ENCODE measurements around the gene WDR11. TPM values are rescaled to one million over a fixed set of nuclear protein-coding genes. Genes with fewer than 3 reads are reported as not detected.
"Not testable (repeated sequence)": the region's sequence is repeated elsewhere in the genome, so short reads cannot be mapped to it uniquely, and the experiment has no call there.

The WDR11 gene
- total and polyA plus RNA-seq, 2 donors from 2014 or later = 20.5 to 60.8 TPM

DNA sequence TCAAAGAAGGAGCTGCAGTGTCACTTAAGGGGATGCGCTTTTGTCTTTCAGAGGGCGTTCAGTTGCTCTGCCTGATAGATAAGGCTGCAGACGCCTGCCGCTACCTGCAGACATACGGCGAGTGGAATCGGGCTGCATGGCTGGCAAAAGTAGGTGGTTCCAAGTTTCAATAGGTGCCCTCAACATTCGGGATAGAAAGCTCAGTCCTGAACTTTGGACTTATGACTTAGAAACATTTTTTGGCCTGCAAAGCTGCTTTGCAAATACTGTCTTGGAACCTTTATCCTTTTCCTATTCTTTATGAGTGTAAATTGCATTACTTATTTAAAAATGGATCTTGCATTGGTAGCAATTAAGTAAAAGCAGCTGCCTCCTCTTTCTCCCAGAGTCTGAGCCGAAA lies 54.1 kb downstream of the WDR11 start:
- intact Hi-C loops (cut with DNase I) = no loop called here
- no peak for DNase-seq
- H3K36me3 ChIP-seq (ENCODE audit: control insufficient read depth in 2 of 3, insufficient read depth in 3 of 3, low read length in 3 of 3) = peaks cover 15 to 61% (median 50%) of the 10 kb centered on the region in 3 donors
- H3K9me3 ChIP-seq (ENCODE audit: control insufficient read depth in 2 of 3, insufficient read depth in 1 of 3, low read length in 3 of 3) = peaks cover 0 to 7% (median 0%) of the 10 kb centered on the region in 3 donors
- no peaks in the 10 kb centered on the region for H3K27me3 ChIP-seq (ENCODE audit: control insufficient read depth, insufficient read depth, low read length)
- H3K4me1 ChIP-seq (ENCODE audit: control insufficient read depth in 2 of 3, insufficient read depth in 2 of 3, low read depth in 1 of 3, low read length in 3 of 3) = no peaks in the 10 kb centered on the region
- no peak overlapping the region for H3K27ac ChIP-seq (ENCODE audit: low read depth in 2 of 2, low read length in 2 of 2)
- H3K4me3 ChIP-seq (ENCODE audit: low read length in 3 of 3) = no peak overlapping the region
- no peak overlapping the region for H3K9ac ChIP-seq (ENCODE audit: low read length in 3 of 3)
- TF ChIP-seq, protein P1, sequence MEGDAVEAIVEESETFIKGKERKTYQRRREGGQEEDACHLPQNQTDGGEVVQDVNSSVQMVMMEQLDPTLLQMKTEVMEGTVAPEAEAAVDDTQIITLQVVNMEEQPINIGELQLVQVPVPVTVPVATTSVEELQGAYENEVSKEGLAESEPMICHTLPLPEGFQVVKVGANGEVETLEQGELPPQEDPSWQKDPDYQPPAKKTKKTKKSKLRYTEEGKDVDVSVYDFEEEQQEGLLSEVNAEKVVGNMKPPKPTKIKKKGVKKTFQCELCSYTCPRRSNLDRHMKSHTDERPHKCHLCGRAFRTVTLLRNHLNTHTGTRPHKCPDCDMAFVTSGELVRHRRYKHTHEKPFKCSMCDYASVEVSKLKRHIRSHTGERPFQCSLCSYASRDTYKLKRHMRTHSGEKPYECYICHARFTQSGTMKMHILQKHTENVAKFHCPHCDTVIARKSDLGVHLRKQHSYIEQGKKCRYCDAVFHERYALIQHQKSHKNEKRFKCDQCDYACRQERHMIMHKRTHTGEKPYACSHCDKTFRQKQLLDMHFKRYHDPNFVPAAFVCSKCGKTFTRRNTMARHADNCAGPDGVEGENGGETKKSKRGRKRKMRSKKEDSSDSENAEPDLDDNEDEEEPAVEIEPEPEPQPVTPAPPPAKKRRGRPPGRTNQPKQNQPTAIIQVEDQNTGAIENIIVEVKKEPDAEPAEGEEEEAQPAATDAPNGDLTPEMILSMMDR (IDR thresholded peaks at IDR 0.05; ENCODE audit: borderline replicate concordance, extremely low read depth, insufficient read depth) = no peak
- no peak for FAIRE-seq

DNA sequence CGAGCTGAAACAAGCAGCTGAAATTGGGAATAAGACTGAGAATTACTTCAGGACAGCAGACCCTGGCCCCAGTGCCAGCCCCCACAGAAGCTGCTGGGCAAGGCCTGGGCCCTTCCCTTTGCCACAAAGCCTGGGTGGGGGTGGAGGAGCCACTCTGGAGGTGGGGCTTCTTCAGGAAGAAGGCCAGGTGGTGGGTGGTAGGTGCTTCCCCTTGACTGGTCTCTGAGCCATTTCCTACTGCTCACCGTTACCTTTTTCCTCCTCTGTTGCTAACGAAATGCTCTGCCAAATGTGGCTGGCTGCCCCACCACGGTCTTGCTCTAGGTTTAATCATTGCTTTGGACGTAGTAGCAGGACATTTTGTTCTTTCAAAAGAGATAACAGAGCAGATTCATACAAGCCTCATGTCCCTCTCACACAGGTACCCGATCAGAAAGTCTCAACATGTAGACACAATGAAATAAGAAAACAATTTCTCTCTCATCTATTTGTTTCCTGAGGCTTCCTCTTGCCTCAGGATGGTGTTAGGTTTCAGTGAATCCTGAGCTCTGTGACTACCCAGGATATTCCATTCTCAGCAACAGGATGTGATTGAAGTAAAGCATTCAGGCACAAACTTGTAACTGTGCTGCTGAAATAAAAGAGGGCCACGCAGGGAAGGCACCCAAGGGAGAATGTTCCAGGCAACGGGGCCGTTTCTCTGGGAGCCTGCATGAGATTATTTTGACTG lies 66.5 kb downstream of the WDR11 start:
- no peak overlapping the region for H3K9ac ChIP-seq (ENCODE audit: low read length in 3 of 3)
- no peak for FAIRE-seq
- no peak overlapping the region for H3K27ac ChIP-seq (ENCODE audit: low read depth in 2 of 2, low read length in 2 of 2)
- no peak overlapping the region for H3K4me3 ChIP-seq (ENCODE audit: low read length in 3 of 3)
- H3K9me3 ChIP-seq (ENCODE audit: control insufficient read depth in 2 of 3, insufficient read depth in 1 of 3, low read length in 3 of 3) = no peaks in the 10 kb centered on the region
- DNase-seq = peak in 2 of 5 donors; percentile 42 to 48
- no peaks in the 10 kb centered on the region for H3K27me3 ChIP-seq (ENCODE audit: control insufficient read depth, insufficient read depth, low read length)
- no peaks in the 10 kb centered on the region for H3K4me1 ChIP-seq (ENCODE audit: control insufficient read depth in 2 of 3, insufficient read depth in 2 of 3, low read depth in 1 of 3, low read length in 3 of 3)
- TF ChIP-seq, protein P1 (IDR thresholded peaks at IDR 0.05; ENCODE audit: borderline replicate concordance, extremely low read depth, insufficient read depth) = no peak
- intact Hi-C loops (cut with DNase I) = no loop called here
- H3K36me3 ChIP-seq (ENCODE audit: control insufficient read depth in 2 of 3, insufficient read depth in 3 of 3, low read length in 3 of 3) = no peaks in the 10 kb centered on the region

DNA sequence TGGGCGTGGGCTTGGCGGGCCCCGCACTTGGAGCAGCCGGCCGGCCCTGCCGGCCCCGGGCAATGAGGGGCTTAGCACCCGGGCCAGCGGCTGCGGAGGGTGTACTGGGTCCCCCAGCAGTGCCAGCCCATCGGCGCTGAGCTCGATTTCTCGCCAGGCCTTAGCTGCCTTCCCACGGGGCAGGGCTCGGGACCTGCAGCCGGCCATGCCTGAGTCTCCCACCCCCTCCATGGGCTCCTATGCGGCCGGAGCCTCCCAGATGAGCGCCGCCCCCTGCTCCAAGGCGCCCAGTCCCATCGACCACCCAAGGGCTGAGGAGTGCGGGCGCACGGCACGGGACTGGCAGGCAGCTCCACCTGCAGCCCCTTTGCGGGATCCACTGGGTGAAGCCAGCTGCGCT lies 72.7 kb downstream of the WDR11 start:
- not testable (repeated sequence) for DNase-seq; H3K4me1 ChIP-seq (ENCODE audit: control insufficient read depth in 2 of 3, insufficient read depth in 2 of 3, low read depth in 1 of 3, low read length in 3 of 3)

DNA sequence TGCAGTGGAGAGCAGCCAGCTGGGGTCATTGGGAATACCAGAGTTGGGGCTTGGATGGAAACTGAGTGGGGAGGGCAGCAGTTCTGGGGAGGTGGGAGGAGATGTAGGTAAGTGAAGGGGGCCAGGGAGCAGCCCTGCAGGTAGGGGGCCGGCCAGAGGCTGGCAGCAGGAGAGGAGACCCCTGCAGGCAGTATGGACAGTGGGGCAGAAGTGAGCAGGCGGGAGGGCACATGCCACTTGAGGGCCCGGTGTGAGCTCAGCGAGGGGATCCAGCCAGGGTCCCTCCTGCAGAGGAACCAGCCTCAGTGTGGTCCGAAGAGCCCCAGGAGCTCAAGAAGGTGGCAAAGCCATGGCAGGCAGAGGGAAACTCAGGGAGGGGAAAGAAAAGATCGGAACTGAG lies 75.4 kb downstream of the WDR11 start:
- DNase-seq (no peak), FAIRE-seq (no peak)
- TF ChIP-seq, protein P1 (IDR thresholded peaks at IDR 0.05; ENCODE audit: borderline replicate concordance, extremely low read depth, insufficient read depth) = no peak
- Histone ChIP-seq H3K36me3 (ENCODE audit: control insufficient read depth in 2 of 3, insufficient read depth in 3 of 3, low read length in 3 of 3) (no peaks in the 10 kb centered on the region), H3K4me3 (ENCODE audit: low read length in 3 of 3) (no peak overlapping the region), H3K4me1 (ENCODE audit: control insufficient read depth in 2 of 3, insufficient read depth in 2 of 3, low read depth in 1 of 3, low read length in 3 of 3) (no peaks in the 10 kb centered on the region), H3K9me3 (ENCODE audit: control insufficient read depth in 2 of 3, insufficient read depth in 1 of 3, low read length in 3 of 3) (no peaks in the 10 kb centered on the region), H3K27ac (ENCODE audit: low read depth in 2 of 2, low read length in 2 of 2) (no peak overlapping the region), H3K9ac (ENCODE audit: low read length in 3 of 3) (no peak overlapping the region), H3K27me3 (ENCODE audit: control insufficient read depth, insufficient read depth, low read length) (no peaks in the 10 kb centered on the region)
- intact Hi-C loops (cut with DNase I) = no loop called here

More for the DNA sequence above, 72.7 kb downstream of the WDR11 start:
- FAIRE-seq; H3K9me3 ChIP-seq (ENCODE audit: control insufficient read depth in 2 of 3, insufficient read depth in 1 of 3, low read length in 3 of 3); H3K27ac ChIP-seq (ENCODE audit: low read depth in 2 of 2, low read length in 2 of 2); H3K27me3 ChIP-seq (ENCODE audit: control insufficient read depth, insufficient read depth, low read length); H3K9ac ChIP-seq (ENCODE audit: low read length in 3 of 3); intact Hi-C loops (cut with DNase I); H3K36me3 ChIP-seq (ENCODE audit: control insufficient read depth in 2 of 3, insufficient read depth in 3 of 3, low read length in 3 of 3); H3K4me3 ChIP-seq (ENCODE audit: low read length in 3 of 3): not testable (repeated sequence)

Measured in kidney (tissue), 14 donors.